Activated CD8-positive, alpha-beta T cell treated with anti-CD3 and anti-CD28 coated beads, Interleukin-2, amount 10 ng/mL, durations not matched to agents 7 days and 5 days (primary cell): ENCODE measurements around the gene CHCHD3. TPM values are rescaled to one million over a fixed set of nuclear protein-coding genes. Genes with fewer than 3 reads are reported as not detected.
"Not testable (repeated sequence)": the region's sequence is repeated elsewhere in the genome, so short reads cannot be mapped to it uniquely, and the experiment has no call there.

Experiments used
- ATAC-seq: fragments of 150-1000 bp; cut with Tn5 transposase; one replicate; pipeline ENCODE4 v1.10.0; 2021; ENCODE audit warnings: moderate library complexity
- CTCF ChIA-PET: fragments of 350-600 bp; sonication (Branson Sonifier 250); formaldehyde crosslinking; loops from one replicate; lab custom pipeline; 2021; ENCODE audit warnings: antibody characterized with exemption; lab: Charles Lee
- POLR2A ChIA-PET: fragments of 350-600 bp; sonication (Branson Sonifier 250); formaldehyde crosslinking; loops from one replicate; lab custom pipeline; 2021; ENCODE audit warnings: antibody characterized with exemption; lab: Charles Lee
- DNase-seq: peaks from one replicate; pipeline ENCODE4 v3.0.0-alpha.2; 2020
- H3K27ac Mint-ChIP-seq: one replicate; pipeline ENCODE4 v1.8.0; 2021; ENCODE audit warnings: mild to moderate bottlenecking, mixed read lengths
- H3K27me3 Mint-ChIP-seq: one replicate; pipeline ENCODE4 v1.8.0; 2021; ENCODE audit warnings: low read depth, mixed read lengths
- H3K36me3 Mint-ChIP-seq: one replicate; pipeline ENCODE4 v1.8.0; 2021; ENCODE audit warnings: low read depth, mixed read lengths
- H3K4me1 Mint-ChIP-seq: one replicate; pipeline ENCODE4 v1.8.0; 2021; ENCODE audit warnings: low read depth, mixed read lengths
- H3K4me3 Mint-ChIP-seq: one replicate; pipeline ENCODE4 v1.8.0; 2021; ENCODE audit warnings: mild to moderate bottlenecking, mixed read lengths
- H3K9me3 Mint-ChIP-seq: one replicate; pipeline ENCODE4 v1.8.0; 2022; ENCODE audit warnings: mixed read lengths; ENCODE audit not compliant: insufficient read depth
- total RNA-seq, 2 experiments: library from RNA; stranded (reverse); gene quantifications; one replicate each; pipeline ENCODE4 v1.2.3, GENCODE V29; 2021

The CHCHD3 gene
- total RNA-seq, 2 experiments from 2014 or later, result 60.1 to 62.5 TPM

- H3K9me3 Mint-ChIP-seq, result no peaks in the 10 kb centered on the region
- no peak overlapping the region for H3K27ac Mint-ChIP-seq
- H3K27me3 Mint-ChIP-seq, result no peaks in the 10 kb centered on the region
- ATAC-seq (no peak), DNase-seq (no peak)
- no peak overlapping the region for H3K4me3 Mint-ChIP-seq
- POLR2A ChIA-PET, result no interaction called here
- peaks cover 10% of the 10 kb centered on the region for H3K36me3 Mint-ChIP-seq
- H3K4me1 Mint-ChIP-seq, result peaks cover 5% of the 10 kb centered on the region
- CTCF ChIA-PET, result no interaction called here
These were observed 141.8 kb downstream of the CHCHD3 start for GRCh38 chr7:132940084-132940483.

GRCh38 chr7:132939495-132939894 lies 142.4 kb downstream of the CHCHD3 start:
- no peaks in the 10 kb centered on the region for H3K27me3 Mint-ChIP-seq
- H3K27ac Mint-ChIP-seq, result no peak overlapping the region
- peaks cover 5% of the 10 kb centered on the region for H3K4me1 Mint-ChIP-seq
- CTCF ChIA-PET, result no interaction called here
- POLR2A ChIA-PET, result no interaction called here
- no peak for DNase-seq
- peaks cover 11% of the 10 kb centered on the region for H3K36me3 Mint-ChIP-seq
- no peak for ATAC-seq
- no peak overlapping the region for H3K4me3 Mint-ChIP-seq
- no peaks in the 10 kb centered on the region for H3K9me3 Mint-ChIP-seq

GRCh38 chr7:132937286-132937685 lies 144.6 kb downstream of the CHCHD3 start:
- POLR2A ChIA-PET, result interaction anchor here (0.5 kb wide), 1 partner anchor 10 kb away, joined by 3 read pairs; no protein-coding TSS in a partner anchor
- ATAC-seq, result no peak
- peaks cover 5% of the 10 kb centered on the region for H3K4me1 Mint-ChIP-seq
- no peak overlapping the region for H3K27ac Mint-ChIP-seq
- CTCF ChIA-PET, result no interaction called here
- peaks cover 12% of the 10 kb centered on the region for H3K36me3 Mint-ChIP-seq
- no peaks in the 10 kb centered on the region for H3K9me3 Mint-ChIP-seq
- H3K27me3 Mint-ChIP-seq, result no peaks in the 10 kb centered on the region
- no peak overlapping the region for H3K4me3 Mint-ChIP-seq
- no peak for DNase-seq

GRCh38 chr7:132935608-132936007 lies 146.3 kb downstream of the CHCHD3 start:
- Mint-ChIP-seq H3K9me3 (no peaks in the 10 kb centered on the region), H3K36me3 (peaks cover 10% of the 10 kb centered on the region), H3K27me3 (no peaks in the 10 kb centered on the region), H3K4me3 (no peak overlapping the region), H3K27ac (no peak overlapping the region), H3K4me1 (no peaks in the 10 kb centered on the region)
- POLR2A ChIA-PET, result no interaction called here
- CTCF ChIA-PET, result no interaction called here
- ATAC-seq (no peak), DNase-seq (no peak)

DNA sequence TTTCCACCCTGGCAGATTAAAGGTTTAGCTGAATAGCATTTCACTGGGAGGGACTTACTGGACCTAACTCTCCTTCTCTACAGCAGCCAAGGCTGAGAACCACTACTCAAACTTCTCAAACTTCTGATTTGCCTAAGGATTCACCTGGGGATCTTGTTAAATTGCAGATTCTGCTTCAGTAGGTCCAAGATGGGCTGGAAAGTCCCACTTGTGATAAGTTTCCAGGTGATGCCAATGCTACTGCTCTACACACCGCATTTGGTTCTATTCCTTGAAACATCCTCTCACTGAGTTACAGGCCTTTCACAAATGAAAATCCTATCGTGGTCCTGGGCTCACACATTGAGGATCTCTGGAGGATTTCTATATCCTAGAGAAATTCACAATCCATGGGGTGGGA lies 147.9 kb downstream of the CHCHD3 start:
- H3K4me3 Mint-ChIP-seq, result no peak overlapping the region
- H3K27ac Mint-ChIP-seq, result no peak overlapping the region
- peaks cover 10% of the 10 kb centered on the region for H3K36me3 Mint-ChIP-seq
- H3K9me3 Mint-ChIP-seq, result no peaks in the 10 kb centered on the region
- ChIA-PET POLR2A (no interaction called here), CTCF (no interaction called here)
- no peaks in the 10 kb centered on the region for H3K4me1 Mint-ChIP-seq
- ATAC-seq (no peak), DNase-seq (no peak)
- no peaks in the 10 kb centered on the region for H3K27me3 Mint-ChIP-seq

GRCh38 chr7:132933072-132933458 lies 148.8 kb downstream of the CHCHD3 start:
- DNase-seq, result no peak
- H3K27ac Mint-ChIP-seq, result no peak overlapping the region
- no peak overlapping the region for H3K4me3 Mint-ChIP-seq
- no peak for ATAC-seq
- no peaks in the 10 kb centered on the region for H3K27me3 Mint-ChIP-seq
- no peaks in the 10 kb centered on the region for H3K9me3 Mint-ChIP-seq
- ChIA-PET POLR2A (no interaction called here), CTCF (no interaction called here)
- H3K36me3 Mint-ChIP-seq, result peaks cover 5% of the 10 kb centered on the region
- H3K4me1 Mint-ChIP-seq, result no peaks in the 10 kb centered on the region

GRCh38 chr7:132932296-132933071 lies 149.4 kb downstream of the CHCHD3 start:
- CTCF ChIA-PET, result no interaction called here
- Mint-ChIP-seq H3K9me3 (no peaks in the 10 kb centered on the region), H3K27ac (no peak overlapping the region), H3K36me3 (peaks cover 5% of the 10 kb centered on the region), H3K27me3 (no peaks in the 10 kb centered on the region), H3K4me3 (no peak overlapping the region), H3K4me1 (no peaks in the 10 kb centered on the region)
- POLR2A ChIA-PET, result no interaction called here
- ATAC-seq (no peak), DNase-seq (no peak)

GRCh38 chr7:132930881-132931280 lies 151.0 kb downstream of the CHCHD3 start:
- no peaks in the 10 kb centered on the region for H3K27me3 Mint-ChIP-seq
- H3K4me3 Mint-ChIP-seq, result no peak overlapping the region
- no peak for ATAC-seq
- peaks cover 5% of the 10 kb centered on the region for H3K36me3 Mint-ChIP-seq
- CTCF ChIA-PET, result no interaction called here
- no peak for DNase-seq
- POLR2A ChIA-PET, result no interaction called here
- no peak overlapping the region for H3K27ac Mint-ChIP-seq
- H3K4me1 Mint-ChIP-seq, result no peaks in the 10 kb centered on the region
- H3K9me3 Mint-ChIP-seq, result no peaks in the 10 kb centered on the region

GRCh38 chr7:132929944-132930343 lies 151.9 kb downstream of the CHCHD3 start:
- DNase-seq, H3K27ac Mint-ChIP-seq, H3K36me3 Mint-ChIP-seq, CTCF ChIA-PET, H3K4me1 Mint-ChIP-seq, POLR2A ChIA-PET, ATAC-seq, H3K9me3 Mint-ChIP-seq, H3K27me3 Mint-ChIP-seq, H3K4me3 Mint-ChIP-seq: not testable (repeated sequence)

GRCh38 chr7:132919771-132920170 lies 162.1 kb downstream of the CHCHD3 start:
- no peaks in the 10 kb centered on the region for H3K9me3 Mint-ChIP-seq
- no peak for ATAC-seq
- no peak overlapping the region for H3K4me3 Mint-ChIP-seq
- no peak overlapping the region for H3K27ac Mint-ChIP-seq
- H3K36me3 Mint-ChIP-seq, result peaks cover 5% of the 10 kb centered on the region
- POLR2A ChIA-PET, result no interaction called here
- H3K4me1 Mint-ChIP-seq, result no peaks in the 10 kb centered on the region
- H3K27me3 Mint-ChIP-seq, result no peaks in the 10 kb centered on the region
- CTCF ChIA-PET, result no interaction called here
- DNase-seq, result no peak

GRCh38 chr7:132915647-132916046 lies 166.2 kb downstream of the CHCHD3 start:
- CTCF ChIA-PET, result no interaction called here
- H3K27me3 Mint-ChIP-seq, result no peaks in the 10 kb centered on the region
- no peak overlapping the region for H3K4me3 Mint-ChIP-seq
- ATAC-seq (no peak), DNase-seq (no peak)
- no peaks in the 10 kb centered on the region for H3K4me1 Mint-ChIP-seq
- POLR2A ChIA-PET, result no interaction called here
- no peak overlapping the region for H3K27ac Mint-ChIP-seq
- no peaks in the 10 kb centered on the region for H3K9me3 Mint-ChIP-seq
- H3K36me3 Mint-ChIP-seq, result peaks cover 10% of the 10 kb centered on the region

DNA sequence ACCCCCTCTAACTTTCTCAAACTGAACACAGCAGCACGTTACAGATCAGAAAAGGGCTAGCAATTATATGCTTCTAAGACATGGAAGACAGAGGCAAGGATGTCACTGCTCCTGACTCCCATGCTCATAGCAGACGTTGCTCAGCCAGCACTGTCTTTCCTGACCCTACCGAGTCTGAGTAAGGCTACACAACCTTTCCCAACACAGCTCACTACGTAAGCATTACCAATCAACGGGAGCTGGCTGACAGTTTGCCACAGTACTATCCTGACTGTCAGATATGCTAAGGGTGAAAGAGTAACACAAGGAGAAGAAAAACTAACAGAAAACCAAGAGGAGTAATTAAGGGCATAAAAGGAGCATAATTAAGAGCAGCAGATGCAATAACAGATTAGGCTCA lies 171.2 kb downstream of the CHCHD3 start:
- Mint-ChIP-seq H3K36me3 (peaks cover 11% of the 10 kb centered on the region), H3K4me1 (no peaks in the 10 kb centered on the region), H3K9me3 (no peaks in the 10 kb centered on the region), H3K27ac (no peak overlapping the region), H3K4me3 (no peak overlapping the region), H3K27me3 (no peaks in the 10 kb centered on the region)
- ChIA-PET CTCF (no interaction called here), POLR2A (no interaction called here)
- ATAC-seq (no peak), DNase-seq (no peak)
